Activated T-helper 1 cell treated with anti-CD3 and anti-CD28 coated beads, Interleukin-2, amount 50 U/mL, for 16 hours (primary cell): ENCODE data around the gene RPS6KB2.

Experiments
- DNase-seq, 2 donors: peaks; one replicate each; pipeline ENCODE4 v3.0.0-alpha.2; 2020; ENCODE audit warnings: low read depth in 1 of 2, low spot score in 1 of 2

The RPS6KB2 gene

DNA sequence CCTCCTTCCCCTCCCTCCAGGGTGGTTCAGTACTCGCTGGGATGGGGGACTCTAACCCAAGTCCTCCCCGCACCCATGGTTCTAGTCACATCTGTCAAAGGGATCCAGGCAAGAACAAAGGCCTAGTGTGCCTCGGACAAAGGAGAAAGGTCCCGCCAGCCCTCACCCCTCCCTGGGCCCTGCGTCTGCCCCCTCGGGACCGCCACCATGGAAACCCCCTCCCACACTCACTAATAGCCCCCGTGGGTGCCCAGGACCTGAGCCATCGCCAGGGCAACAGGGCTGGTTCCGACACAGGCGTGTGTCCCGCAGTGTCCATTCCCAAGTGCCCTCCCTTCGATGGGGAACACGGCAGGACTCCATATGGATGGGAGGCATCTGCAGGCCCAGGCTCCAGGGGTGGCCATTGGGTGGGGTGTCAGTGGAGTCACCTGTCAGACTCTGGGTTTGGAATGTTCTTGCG, 17.9 kb upstream of the RPS6KB2 start:
- DNase-seq = no peak

- DNase-seq = no peak
Observed at GRCh38 chr11:67410984-67411784, 17.1 kb upstream of the RPS6KB2 start.

- no peak for DNase-seq
Observed at GRCh38 chr11:67411785-67412152, 16.5 kb upstream of the RPS6KB2 start.

- DNase-seq = no peak
Observed at GRCh38 chr11:67412495-67413179, 15.7 kb upstream of the RPS6KB2 start.

DNA sequence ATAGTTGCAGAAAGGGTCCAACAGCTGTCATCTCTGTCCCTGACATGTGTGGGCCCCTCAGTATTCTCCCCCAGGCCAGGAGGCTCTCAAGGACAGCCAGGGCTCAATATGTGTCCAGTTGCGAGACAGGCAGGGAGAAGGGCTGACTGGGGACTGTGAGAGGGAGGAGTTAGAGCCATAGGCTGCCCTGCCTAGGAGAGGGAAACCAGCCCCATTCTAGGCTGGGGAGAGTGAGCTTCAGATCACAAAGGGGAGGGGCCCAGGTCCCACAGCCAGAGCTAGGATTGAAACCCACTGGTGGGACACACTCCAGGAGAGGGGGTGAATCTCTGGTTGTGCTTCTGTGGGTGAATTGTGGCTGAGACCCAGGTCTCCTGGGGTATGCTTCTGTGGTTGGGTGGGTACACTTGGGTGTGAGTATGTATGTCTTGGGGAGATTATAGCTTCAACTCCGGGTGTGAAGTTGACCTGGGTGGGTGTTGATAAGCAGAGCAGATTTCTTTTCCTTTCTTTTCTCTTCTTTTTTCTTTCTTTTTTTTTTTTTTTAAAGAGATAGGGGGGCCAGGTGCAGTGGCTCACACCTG, 14.9 kb upstream of the RPS6KB2 start:
- no peak for DNase-seq

DNA sequence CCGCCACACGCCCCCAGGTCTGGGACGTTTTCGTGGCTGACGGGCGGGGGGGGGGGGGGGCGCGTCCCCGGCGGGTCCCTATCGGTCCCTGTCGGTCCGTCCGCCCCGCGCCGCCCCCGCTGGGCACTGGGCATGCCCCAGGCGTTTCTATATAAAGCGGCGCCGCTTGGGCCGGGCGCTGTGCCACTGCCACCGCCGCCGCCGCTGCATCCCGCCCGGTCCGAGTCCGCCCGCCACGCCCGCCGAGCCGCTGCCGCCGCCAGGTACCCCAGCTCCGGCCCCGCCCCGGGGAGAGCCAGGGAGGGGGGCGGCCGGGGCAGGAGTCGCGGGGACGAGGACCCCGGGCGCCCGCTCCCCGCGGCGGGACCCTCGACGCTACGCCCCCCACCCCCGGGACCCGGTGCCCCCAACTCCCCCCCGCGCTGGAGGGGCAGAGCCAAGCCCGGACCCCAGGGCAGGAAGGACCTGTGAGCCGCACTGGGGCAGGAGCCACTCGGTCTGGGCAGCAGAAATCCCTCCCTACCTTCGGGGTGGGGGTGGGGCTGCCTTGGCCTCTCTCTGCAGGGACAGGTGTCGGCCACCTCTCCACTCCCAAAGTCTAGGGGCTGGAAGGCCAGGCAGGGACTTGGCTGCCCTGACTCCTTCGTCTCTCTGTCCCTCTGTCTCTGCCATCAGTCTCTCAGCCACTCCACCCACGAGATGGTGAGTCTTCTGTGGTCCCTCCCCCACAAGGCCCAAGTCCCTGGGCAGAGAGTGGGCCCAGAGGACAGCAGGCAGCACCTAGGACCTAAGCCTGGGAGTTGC, 12.6 kb upstream of the RPS6KB2 start, which contains the start of gene CARNS1:
Gene CARNS1 (plus strand): TSS at position 178 of the 804 bp plus-strand sequence. CDS start 522 bp downstream, at position 700.
- DNase-seq = no peak

DNA sequence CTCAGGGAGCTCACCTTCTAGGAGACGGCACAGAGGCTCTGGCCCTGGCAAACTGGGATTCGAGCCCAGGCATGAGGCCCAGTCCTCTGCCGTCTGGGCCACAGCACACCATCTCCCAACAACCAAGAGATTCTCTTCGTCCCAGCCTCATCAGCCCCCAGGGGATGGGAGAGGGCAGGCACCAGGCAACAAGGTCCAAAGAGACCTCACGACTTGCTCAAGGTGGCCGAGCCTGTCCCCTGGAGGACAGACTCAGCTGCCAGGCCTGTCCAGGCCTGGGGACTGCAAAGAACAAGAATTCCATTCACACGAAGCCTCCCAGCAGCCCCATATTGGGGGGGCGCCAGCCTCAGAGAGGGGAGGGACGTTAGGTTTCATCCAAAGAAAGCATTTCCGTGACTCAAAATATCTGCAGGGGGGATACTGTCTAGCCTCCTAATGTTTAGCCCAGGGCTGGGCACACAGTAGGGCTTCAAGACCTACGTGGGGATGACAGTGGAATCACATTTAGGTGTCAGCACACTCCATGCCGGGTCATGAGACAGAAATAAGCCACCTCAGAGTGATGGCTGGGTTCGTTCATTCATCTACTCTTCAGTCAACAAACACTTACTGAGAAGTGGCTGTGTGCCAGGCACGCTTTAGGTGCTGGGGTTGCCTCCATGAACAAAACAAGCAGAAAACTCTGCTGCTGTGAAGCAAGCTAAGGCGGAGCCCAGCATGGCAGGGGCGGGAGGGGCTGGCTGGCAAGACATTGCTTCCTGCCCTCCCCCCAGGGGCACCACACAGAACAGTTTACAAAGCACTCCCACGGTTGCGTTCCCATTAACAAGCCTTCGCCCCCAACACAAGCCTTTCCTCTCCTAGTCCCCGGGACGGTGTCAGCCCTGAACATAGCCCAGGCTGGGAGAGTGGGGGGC, 11.6 kb upstream of the RPS6KB2 start:
- peak; percentile 45 to 71 for DNase-seq

GRCh38 chr11:67417425-67417824, 10.9 kb upstream of the RPS6KB2 start:
- DNase-seq = no peak

GRCh38 chr11:67418476-67419281, 9.6 kb upstream of the RPS6KB2 start:
- no peak for DNase-seq

GRCh38 chr11:67419325-67420049, 8.8 kb upstream of the RPS6KB2 start:
- DNase-seq = no peak

DNA sequence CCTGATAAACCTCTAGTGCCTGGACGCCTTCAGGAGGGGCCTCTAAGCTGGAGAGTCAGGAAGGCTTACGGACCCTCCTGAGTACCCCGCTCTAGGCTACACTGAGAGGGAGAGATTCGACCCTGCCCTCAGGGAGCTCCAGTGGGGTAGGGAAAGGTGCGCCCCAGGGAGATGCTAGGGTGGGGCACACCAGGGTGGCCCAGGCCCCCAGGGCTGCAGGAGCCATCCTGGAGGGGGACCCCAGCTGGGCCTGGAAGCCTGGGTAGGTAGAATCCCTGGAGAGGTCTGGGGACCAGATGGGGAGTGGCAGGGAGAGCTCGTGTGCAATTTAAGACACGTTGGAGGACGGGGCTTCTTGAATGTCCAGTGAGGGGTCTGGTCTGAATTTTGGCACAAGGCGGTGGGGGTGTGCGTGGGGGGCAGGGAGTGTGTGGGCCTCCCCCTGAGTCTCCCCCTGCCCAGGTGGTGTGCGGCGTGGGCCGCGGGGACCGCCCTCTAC, 8.1 kb upstream of the RPS6KB2 start:
- DNase-seq = no peak

- peak; percentile 98 for DNase-seq
Observed at GRCh38 chr11:67420646-67421429, 7.5 kb upstream of the RPS6KB2 start.

DNA sequence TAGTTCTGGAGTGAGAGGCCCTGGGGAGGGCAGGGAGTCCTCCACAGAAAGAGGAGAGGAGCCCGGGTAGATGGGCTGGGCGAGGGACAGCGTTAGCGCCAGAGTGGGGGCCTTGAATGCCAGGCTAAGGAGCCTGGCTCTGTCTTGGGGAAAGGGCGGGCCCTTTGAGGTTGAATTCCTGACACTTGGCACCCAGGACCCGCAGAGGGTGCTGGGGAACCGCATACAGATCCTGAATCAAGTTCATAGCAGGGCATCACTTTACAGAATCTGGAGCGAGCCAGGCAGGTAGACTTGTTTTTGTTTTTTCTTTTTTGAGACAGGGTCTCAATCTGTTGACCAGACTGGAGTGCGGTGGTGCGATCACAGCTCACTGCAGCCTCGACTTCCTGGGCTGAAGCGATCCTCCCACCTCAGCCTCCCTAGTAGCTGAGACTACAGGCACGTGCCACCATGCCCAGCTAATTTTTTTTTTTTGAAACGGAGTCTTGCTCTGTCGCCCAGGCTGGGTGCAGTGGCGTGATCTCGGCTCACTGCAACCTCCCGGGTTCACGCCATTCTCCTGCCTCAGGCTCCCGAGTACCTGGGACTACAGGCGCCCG, 6.8 kb upstream of the RPS6KB2 start:
- DNase-seq = no peak

DNA sequence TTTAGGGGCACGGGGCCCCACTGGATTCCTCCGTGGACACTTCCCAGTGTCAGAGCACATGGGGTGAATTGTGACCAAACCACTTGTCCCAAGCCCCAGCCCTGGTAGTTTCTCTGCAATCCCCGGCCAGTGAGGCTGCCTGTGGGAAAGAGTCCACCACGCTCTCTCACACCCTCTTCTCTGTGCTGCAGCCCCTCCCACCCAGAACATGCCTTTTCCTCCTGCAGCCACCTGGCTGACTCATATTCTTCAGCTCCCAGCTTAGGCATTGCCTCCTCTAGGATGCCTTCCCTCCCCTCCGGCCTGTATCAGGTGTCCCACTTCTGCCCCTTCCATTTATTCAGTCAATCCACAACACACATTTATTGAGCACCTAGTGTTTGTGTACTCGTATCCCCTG, 5.4 kb upstream of the RPS6KB2 start:
- DNase-seq = no peak

GRCh38 chr11:67423466-67423865, 4.8 kb upstream of the RPS6KB2 start:
- DNase-seq = no peak

- no peak for DNase-seq
Observed at GRCh38 chr11:67423891-67424613, 4.2 kb upstream of the RPS6KB2 start.
